Measurements from ENCODE around the gene SPRR2B.
A peak's percentile ranks its signal among the peaks of the same experiment; 100 is the strongest.
"Not testable (repeated sequence)": the region's sequence is repeated elsewhere in the genome, so short reads cannot be mapped to it uniquely, and the experiment has no call there.

Gene SPRR2B

GRCh38 chr1:153071511-153071910 lies at the start of gene SPRR2B:
SPRR2B (minus strand) TSS chr1:153071611; CDS start chr1:153070839, 772 bp downstream.
- no peak for DNase-seq (ENCODE audit: low spot score)

- no peak for DNase-seq (ENCODE audit: low spot score)
Observed at GRCh38 chr1:153120945-153121344, 49.5 kb upstream of the SPRR2B start.

GRCh38 chr1:153119491-153119971 lies 48.1 kb upstream of the SPRR2B start:
- DNase-seq (ENCODE audit: low spot score) = no peak

- not testable (repeated sequence) for DNase-seq (ENCODE audit: low spot score)
Observed at GRCh38 chr1:153115264-153115663, 43.9 kb upstream of the SPRR2B start.

GRCh38 chr1:153113416-153113815 lies 42.0 kb upstream of the SPRR2B start, which contains the start of gene SPRR2F:
SPRR2F (minus strand) TSS chr1:153113516; CDS start chr1:153112733, 783 bp downstream.
- no peak for DNase-seq (ENCODE audit: low spot score)

DNA sequence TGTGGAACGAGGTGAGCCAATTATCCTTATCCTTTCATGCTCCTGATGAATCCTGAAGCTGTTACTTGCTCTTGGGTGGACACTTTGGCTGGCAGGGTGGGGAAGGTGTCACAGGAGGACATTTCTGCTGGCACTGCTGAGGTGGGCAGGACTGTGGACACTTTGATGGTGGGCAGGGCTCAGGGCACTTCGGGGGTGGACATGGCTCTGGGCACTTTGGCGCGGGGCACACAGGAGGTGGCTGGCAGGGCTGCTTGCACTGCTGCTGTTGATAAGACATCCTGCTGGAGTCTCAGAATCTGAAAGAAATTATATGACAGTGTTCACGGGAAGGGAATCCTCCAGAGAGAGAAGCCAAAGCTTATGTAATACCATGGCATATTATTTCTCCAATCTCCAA lies 41.0 kb upstream of the SPRR2B start:
- DNase-seq (ENCODE audit: low spot score) = not testable (repeated sequence)

DNA sequence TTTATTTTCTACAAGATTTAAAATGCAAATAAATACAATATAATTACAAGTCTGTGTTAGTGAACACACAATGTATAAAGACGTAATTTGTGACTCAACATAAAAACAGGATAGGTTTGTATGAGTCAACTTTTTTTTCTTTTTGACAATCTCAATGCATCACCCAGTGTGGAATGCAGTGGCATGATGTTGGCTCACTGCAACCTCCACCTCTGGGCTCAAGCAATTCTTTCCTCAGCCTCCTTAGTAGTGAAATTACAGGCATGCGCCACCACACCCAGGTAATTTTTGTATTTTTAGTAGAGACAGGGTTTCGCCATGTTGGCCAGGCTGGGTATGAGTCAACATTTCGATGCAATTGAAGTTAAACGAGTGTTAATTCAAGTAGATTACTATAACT lies 28.8 kb upstream of the SPRR2B start:
- DNase-seq (ENCODE audit: low spot score) = peak; percentile 26

DNA sequence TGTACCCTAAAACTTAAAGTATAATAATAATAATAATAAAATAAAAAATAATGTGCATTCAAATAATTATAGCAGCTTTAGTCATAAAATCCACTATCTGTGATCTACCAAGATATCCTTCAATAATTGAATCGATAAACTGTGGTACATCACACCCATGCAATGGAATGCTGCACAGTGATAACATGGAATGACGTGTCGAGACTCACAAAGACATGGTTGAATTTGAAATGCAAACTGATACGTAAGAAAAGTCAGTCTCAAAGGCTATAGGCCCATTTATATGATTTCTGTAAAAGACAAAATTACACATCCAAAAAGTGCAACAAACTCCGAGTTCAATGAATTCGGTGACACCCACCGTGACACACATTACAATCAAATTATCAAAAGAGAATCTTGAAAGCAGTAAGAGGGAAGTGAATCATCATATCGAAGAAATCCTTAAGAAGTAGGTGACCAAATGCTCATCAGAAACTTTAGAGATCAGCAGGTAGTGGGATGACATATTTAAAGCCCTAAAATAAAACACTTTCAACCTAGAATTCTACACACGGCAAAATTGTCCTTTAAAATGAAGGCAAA lies 28.1 kb upstream of the SPRR2B start:
- no peak for DNase-seq (ENCODE audit: low spot score)

GRCh38 chr1:153095764-153096163 lies 24.4 kb upstream of the SPRR2B start:
- no peak for DNase-seq (ENCODE audit: low spot score)

GRCh38 chr1:153094426-153094825 lies 23.0 kb upstream of the SPRR2B start, which contains the start of gene SPRR2E:
SPRR2E (minus strand) TSS chr1:153094526; CDS start chr1:153093751, 775 bp downstream.
- DNase-seq (ENCODE audit: low spot score) = no peak

DNA sequence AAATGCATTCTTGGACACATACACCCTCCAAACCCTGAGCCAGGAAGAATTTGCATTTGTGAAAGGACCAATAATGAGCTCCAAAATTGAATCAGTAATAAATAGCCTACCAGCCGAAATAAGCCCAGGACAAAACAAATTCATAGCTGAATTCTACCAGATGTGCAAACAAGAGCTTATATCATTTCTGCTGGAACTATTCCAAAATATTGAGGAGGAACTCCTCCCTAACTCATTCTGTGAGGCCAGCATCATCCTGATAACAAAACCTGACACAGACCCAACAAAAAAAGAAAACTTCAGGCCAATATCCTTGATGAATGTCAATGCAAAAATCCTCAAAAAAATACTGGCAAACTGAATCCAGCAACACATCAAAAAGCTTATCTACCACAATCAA lies 16.2 kb upstream of the SPRR2B start:
- no peak for DNase-seq (ENCODE audit: low spot score)

GRCh38 chr1:153081736-153082135 lies 10.3 kb upstream of the SPRR2B start:
- no peak for DNase-seq (ENCODE audit: low spot score)

- no peak for DNase-seq (ENCODE audit: low spot score)
Observed at GRCh38 chr1:153072806-153073726, 1.7 kb upstream of the SPRR2B start.

- no peak for DNase-seq (ENCODE audit: low spot score)
Observed at GRCh38 chr1:153070243-153070642, 1.2 kb downstream of the SPRR2B start.

- no peak for DNase-seq (ENCODE audit: low spot score)
Observed at GRCh38 chr1:153058826-153059784, 12.3 kb downstream of the SPRR2B start.

- no peak for DNase-seq (ENCODE audit: low spot score)
Observed at GRCh38 chr1:153058154-153058553, 13.3 kb downstream of the SPRR2B start.

GRCh38 chr1:153057375-153057774 lies 14.0 kb downstream of the SPRR2B start, which contains the start of gene SPRR2A:
SPRR2A (minus strand) TSS chr1:153057512; CDS start chr1:153056735, 777 bp downstream.
- DNase-seq (ENCODE audit: low spot score) = no peak

DNA sequence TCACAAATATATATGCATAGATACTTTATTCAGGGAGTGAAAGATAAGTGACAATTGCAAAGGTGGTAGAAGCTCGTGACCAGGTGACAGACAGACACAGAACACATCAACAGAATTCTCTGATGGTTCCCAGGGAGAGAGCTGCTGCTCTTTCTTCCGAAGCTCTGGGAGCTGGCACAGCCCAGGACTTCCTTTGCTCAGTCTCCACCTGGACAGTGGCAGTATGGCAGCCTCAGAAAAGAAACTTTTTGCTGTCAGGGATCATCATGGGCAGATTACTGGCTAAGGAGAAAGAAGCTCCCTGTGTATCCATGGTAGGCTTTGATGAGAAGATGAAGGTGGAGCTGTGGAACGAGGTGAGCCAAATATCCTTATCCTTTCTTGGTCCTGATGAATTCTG lies 15.3 kb downstream of the SPRR2B start:
- not testable (repeated sequence) for DNase-seq (ENCODE audit: low spot score)

- DNase-seq (ENCODE audit: low spot score) = no peak
Observed at GRCh38 chr1:153049211-153049610, 22.2 kb downstream of the SPRR2B start.

DNA sequence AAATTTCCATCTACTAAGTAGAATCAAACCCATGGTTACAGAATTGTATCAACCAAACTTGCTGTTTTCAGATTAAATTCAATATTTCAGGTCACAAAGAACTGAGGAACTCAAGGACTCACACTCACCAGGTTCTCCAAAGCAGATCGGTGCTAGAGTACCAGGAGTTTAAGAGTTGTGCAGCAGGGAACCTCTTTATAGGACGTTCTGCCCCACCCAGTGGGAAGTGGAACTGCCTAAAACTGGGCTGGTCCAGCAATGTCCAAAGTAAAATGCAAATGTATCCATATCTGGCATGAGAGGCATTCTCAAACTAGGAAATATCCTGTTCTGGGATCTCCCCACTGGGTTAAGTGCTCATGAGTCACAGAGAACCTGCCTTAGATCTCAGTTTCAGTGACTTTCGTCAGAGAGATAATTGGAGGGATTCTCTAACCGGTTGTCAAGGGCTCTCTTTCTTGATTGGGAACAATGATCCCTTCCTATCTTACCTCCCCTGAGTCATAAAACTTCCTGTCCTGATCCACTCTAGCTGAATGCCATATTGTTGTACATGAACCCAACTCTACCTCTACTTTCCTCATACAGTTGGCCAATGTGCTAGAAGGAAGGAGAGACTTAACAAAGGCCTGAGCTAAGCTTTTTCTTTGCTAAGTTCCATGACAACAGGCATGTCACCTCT lies 30.3 kb downstream of the SPRR2B start, which contains the start of gene SPRR2D:
Gene SPRR2D (minus strand): TSS at position 171 of the 682 bp plus-strand sequence. CDS start 774 bp downstream, outside the sequence.
- DNase-seq (ENCODE audit: low spot score) = peak; percentile 64

DNA sequence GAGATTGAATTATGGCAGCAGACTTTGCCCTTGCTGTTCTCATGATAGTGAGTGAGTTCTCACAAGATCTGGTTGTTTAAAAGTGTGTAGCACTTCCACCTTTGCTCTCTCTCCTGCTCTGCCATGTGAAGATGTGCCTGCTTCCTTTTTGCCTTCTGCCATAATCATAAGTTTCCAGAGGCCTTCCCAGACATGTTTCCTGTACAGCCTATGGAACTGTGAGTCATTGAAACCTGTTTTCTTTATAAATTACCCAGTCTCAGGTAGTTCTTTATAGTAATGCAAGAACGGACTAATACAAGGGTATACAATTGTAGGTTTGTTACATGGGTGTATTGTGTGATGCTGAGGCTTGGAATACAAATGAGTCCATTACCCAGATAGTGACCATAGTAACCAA lies 36.2 kb downstream of the SPRR2B start:
- DNase-seq (ENCODE audit: low spot score) = no peak
